ENCODE data around the gene DLK1.

DLK1 gene

GRCh38 chr14:100734031-100734990, 7.6 kb downstream of the DLK1 start:
- no peak for DNase-seq

DNA sequence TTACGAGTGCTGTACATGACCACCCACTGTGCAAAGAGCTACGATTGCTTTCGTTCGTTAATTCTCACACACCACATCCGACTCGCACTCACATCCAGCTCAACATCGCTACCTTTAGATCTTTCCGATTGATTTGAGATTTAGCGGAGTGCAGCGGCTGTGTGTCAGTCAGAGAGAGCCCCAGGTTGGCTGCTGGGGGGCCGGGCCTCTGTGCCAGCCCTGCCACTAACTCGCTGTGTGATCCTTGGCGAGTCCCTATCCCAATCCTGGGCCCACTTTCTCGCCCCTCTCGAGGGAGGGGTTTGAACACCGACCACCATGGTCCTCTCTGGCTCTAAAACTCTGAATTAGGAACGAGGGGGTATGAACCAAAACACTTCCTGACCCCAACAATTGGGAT, 8.6 kb downstream of the DLK1 start:
- no peak for DNase-seq

DNA sequence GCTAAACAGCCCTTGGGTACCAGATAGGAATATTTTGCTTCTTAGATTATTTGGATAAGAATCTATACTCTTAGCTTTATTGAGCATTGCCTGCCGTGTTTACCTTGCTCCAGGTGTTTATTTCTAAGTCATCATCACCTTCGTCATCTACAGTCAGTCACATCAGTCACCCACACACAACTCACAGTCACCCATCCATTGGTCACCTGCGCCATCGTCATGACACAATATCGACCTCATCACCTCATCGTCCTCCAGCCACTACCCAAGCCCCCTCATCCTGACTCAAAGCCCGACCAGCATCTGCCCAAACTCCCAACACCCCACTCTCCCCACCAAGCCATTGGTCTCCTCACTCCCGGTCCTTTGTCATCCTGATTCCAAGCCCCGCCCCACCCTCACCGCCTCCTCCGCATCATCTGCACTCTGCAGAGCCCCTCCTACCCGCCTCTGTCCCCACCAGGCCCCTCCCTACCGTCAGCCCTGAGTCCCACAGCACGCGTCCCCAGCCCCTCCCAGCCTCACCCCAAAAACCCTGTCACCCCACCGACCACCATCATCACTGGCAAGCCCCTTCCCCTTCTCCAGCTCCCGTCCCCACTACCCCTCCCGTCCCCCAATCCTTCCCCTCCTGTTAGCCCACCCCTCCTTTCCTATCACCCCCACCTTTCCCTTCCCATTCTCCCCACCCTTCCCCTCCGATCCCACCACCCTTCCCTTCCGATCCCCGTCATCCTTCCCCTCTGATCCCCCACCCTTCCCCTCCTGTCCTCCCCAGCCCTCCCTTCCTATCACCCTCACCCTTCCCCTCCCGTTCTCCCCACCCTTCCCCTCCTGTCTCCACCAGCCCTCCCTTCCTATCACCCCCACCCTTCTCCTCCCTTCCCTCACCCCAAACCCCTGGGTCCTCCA, 9.8 kb downstream of the DLK1 start:
- DNase-seq, result no peak

GRCh38 chr14:100737526-100737925, 10.8 kb downstream of the DLK1 start:
- no peak for DNase-seq

- no peak for DNase-seq
These were observed 11.6 kb downstream of the DLK1 start for GRCh38 chr14:100738269-100738691.

DNA sequence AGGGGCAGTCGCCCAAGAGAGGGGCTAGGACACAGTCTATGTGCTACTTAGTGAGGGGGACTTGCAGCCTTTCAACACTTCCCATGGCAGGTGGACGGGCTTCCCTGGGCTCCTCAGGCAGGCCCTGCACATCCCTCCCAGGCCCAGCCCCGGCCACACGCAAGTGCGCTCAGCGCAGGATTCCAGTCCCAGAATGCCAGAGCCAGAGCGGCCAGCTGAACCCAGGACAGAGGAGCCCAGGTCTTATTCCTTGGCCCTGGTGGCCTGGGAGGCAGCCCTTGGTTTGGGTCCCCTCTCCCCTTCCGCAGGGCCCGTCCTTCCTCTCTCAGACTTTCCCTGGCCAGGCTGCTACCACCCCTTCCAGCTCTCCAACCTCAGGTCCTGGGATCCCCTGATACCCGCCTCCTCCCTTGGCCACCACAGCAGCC, 12.0 kb downstream of the DLK1 start:
- DNase-seq, result no peak

GRCh38 chr14:100739306-100739705, 12.6 kb downstream of the DLK1 start:
- DNase-seq, result no peak

DNA sequence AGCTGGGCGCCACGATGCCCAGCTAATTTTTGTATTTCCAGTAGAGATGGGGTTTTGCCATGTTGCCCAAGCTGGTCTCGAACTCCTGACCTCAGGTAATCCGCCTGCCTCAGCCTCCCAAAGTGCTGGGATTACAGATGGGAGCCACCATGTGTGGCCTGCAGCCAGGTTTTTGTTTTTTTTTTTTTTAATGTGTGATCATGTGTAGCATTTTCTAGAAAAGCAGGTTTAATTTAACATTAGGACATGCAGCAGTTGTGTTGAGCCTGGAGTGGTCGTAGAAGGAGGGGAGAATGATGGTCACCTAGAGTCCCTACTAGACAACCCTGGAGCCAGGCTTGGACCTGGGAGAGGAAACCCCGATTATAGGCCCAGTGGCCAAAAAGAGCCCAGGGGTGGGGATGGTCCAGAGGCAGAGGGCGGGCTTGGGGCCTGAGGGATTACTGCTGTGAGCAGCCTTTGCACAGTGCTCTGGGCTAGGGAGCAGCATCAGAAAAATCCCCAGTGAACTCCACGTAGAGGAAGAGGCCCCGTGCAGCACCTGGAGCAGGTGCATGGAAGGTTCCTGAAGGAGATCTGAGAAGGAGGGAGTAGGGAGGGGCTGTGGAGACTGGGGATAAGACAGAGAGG, 13.6 kb downstream of the DLK1 start:
- DNase-seq, result no peak

GRCh38 chr14:100740929-100741328, 14.2 kb downstream of the DLK1 start:
- DNase-seq, result no peak

GRCh38 chr14:100741966-100742365, 15.3 kb downstream of the DLK1 start:
- DNase-seq, result no peak

DNA sequence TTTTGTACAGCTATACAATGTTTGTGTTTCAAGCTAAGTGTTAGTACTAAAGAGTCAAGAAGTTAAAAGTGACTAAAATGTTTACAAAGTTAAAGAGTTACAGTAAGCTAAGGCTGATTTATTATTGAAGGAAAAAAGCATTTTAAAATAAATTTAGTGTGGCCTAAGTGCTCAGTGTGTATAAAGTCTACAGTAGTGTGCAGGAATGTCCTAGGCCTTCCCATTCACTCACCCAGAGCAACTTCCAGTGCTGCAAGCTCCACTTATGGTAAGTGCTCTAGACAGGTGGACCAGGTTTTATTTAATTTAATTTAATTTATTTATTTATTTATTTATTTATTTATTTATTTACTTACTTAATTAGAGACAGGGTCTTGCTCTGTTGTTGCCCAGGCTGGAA, 19.6 kb downstream of the DLK1 start:
- no peak for DNase-seq

- no peak for DNase-seq
These were observed 20.4 kb downstream of the DLK1 start for GRCh38 chr14:100747021-100747586.

- DNase-seq, result no peak
These were observed 21.0 kb downstream of the DLK1 start for GRCh38 chr14:100747736-100748135.

GRCh38 chr14:100748403-100748802, 21.7 kb downstream of the DLK1 start:
- DNase-seq, result no peak

- no peak for DNase-seq
These were observed 22.3 kb downstream of the DLK1 start for GRCh38 chr14:100748944-100749343.

DNA sequence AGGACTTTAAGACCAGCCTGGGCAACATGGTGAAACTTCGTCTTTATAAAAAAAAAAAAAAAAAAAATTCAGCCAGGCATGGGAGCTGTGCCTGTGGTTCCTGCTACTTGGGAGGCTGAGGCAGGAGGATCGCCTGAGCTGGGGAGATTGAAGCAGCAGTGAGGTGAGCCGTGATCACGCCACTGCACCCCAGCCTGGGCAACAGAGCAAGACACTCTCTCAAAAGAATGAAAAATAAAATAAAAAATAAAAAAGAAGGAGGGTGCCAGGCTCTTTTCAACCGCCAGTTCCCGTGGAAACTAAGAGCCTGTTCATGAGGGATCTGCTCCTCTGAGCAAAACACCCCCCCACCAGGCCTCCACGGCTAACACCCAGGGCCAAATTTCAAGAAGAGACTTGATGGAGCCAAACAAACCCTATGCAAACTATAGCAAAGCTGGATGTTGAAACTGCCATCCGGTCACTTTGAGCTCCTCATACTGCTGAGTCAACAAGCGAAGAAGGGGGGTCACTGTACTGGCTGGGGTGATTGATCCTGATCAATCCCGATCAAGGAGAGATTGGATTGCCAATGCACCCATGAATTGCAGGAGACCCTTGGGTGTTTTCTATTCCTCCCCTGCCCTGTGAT, 23.4 kb downstream of the DLK1 start:
- DNase-seq, result no peak

DNA sequence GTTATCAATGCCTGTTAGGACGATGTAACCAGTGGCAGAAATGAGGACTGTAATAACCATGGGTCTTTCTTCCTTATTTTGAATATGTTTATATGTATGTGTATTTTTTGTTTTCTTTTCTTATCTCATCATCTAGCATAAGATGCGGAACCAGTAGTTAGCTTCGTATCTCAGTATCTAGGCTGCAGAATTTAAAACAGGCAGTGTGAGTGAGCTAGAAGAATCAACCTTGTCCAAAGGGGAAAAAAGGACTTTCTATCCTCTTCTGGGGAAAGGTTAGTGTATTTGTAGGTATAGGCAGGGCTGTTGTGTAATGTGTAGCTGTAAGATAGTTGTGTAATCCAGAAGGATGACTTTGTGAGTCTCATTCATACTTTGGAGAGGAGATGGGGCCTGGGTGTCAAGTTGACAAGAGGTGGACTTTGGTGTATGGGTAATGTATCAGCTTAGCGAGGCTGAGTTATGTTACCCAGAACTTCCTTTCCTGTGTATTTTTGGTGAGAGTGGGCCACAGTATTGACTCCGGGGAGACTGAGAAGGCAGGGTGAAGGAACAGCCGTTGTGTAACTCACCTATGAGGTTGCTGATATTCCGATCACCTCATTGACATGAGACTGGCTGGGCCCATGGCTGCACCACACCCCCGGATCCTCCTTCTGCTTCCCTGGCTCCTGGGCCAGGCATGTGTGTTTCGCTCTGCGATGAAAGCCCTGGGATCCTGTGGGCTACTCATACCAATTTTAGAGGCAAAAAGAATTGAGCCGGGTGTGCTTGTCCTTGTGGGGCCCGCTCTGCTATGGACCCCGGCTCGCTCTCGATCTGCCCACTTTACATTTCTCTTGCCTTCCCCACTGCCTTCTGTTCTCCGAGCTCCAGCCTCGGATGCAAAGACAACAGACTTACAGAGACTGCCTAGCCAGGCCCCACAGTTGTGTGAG, 24.3 kb downstream of the DLK1 start:
- no peak for DNase-seq

- DNase-seq, result no peak
These were observed 27.3 kb downstream of the DLK1 start for GRCh38 chr14:100754020-100754419.

- DNase-seq, result no peak
These were observed 29.0 kb downstream of the DLK1 start for GRCh38 chr14:100755649-100756048.

DNA sequence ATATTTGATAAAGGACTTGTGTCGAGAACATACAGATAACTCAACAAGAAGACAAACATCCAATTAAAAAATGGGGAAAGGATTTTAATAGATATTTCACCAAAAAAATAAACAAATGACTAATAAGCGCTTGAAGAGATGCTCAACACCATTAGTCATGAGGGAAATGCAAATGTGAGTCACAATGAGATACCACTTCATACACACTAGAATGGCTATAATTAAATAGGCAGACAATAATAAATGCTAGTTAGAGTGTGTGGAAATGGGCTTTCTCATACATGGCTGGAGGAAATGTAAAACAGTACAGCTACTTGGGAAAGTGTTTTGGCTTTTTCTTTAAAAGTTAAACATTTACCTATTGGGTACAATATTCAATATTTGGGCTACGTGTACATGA, 34.8 kb downstream of the DLK1 start:
- DNase-seq, result no peak

DNA sequence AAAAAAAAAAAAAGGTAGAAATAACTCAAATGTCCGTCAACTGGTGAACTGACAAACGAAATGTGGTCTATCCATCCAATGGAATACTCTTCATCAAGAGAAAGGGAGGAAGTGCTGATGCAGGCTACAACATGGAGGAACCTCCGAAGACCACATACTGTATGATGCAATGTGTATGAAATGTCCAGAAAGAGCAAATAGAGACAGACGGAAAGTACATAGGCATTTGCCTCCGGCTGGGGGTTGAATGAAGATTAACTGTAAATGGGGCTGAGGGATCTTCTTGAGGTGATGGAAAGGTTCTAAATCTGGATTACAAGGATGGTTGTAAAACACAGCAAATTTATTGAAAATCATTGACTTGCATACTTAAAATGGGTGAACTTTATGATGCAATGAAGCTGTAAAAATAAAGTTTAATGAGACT, 35.4 kb downstream of the DLK1 start:
- no peak for DNase-seq
